PC-9 (cell line): ENCODE data around the gene CSTA. TPM values are rescaled to one million over a fixed set of nuclear protein-coding genes. Genes with fewer than 3 reads are reported as not detected.

ENCODE experiments used
- BruUV-seq: library from RNA; stranded (reverse); fragments of 400-500 nt; replicated peaks from 2 replicates; lab custom pipeline; 2021; lab: Mats Ljungman, UMichigan
- CTCF ChIA-PET: fragments of 300-600 bp; sonication (Branson Sonifier 250); formaldehyde crosslinking; loops from one replicate; lab custom pipeline; 2022; ENCODE audit warnings: antibody characterized with exemption; lab: Charles Lee
- POLR2A ChIA-PET: fragments of 300-600 bp; sonication (Branson Sonifier 250); formaldehyde crosslinking; loops from one replicate; lab custom pipeline; 2022; ENCODE audit warnings: antibody characterized with exemption; ENCODE audit not compliant: unreplicated experiment; lab: Charles Lee
- DNase-seq, 2 experiments: peaks; one replicate each; pipeline versions ENCODE4 v3.0.0 to v3.0.0-alpha.2; 2015 to 2022; ENCODE audit warnings: mixed read lengths in 1 of 2
- H2AFZ ChIP-seq: fragments of 200-600 bp; sonication (generic); 2 replicates; pipeline ENCODE4 v1.8.1; 2017; ENCODE audit warnings: antibody characterized with exemption
- H3F3A ChIP-seq: fragments of 200-600 bp; sonication (generic); 2 replicates; pipeline ENCODE4 v1.8.1; 2017; ENCODE audit warnings: antibody characterized with exemption, mild to moderate bottlenecking, low read depth; ENCODE audit not compliant: insufficient read depth
- H3K27ac ChIP-seq: fragments of 200-600 bp; sonication (generic); 2 replicates; pipeline ENCODE4 v1.6.1; 2016; ENCODE audit warnings: mixed run types
- H3K27me3 ChIP-seq: fragments of 200-600 bp; sonication (generic); 2 replicates; pipeline ENCODE4 v1.6.1; 2016; ENCODE audit warnings: low read depth, mixed run types; ENCODE audit not compliant: insufficient read depth
- H3K36me3 ChIP-seq: fragments of 200-600 bp; sonication (generic); 2 replicates; pipeline ENCODE4 v1.6.1; 2016; ENCODE audit warnings: low read depth, mixed run types
- H3K4me1 ChIP-seq: fragments of 200-600 bp; sonication (generic); replicated peaks from 2 replicates; pipeline ENCODE4 v1.6.1; 2016; ENCODE audit warnings: mixed run types; ENCODE audit not compliant: insufficient read depth
- H3K4me2 ChIP-seq: fragments of 200-600 bp; sonication (generic); 2 replicates; pipeline ENCODE4 v1.6.1; 2017; ENCODE audit warnings: mixed run types
- H3K4me3 ChIP-seq: fragments of 200-600 bp; sonication (generic); 2 replicates; pipeline ENCODE4 v1.6.1; 2016; ENCODE audit warnings: mixed run types
- H3K79me2 ChIP-seq: fragments of 200-600 bp; sonication (generic); 2 replicates; pipeline ENCODE4 v1.6.1; 2017; ENCODE audit warnings: low read depth, mixed run types
- H3K9me2 ChIP-seq: fragments of 200-600 bp; sonication (generic); 2 replicates; pipeline ENCODE4 v1.8.1; 2017; ENCODE audit warnings: mild to moderate bottlenecking; ENCODE audit not compliant: insufficient read depth
- H3K9me3 ChIP-seq: fragments of 200-600 bp; sonication (generic); 2 replicates; pipeline ENCODE4 v1.8.1; 2016; ENCODE audit warnings: low read depth; ENCODE audit not compliant: insufficient read depth
- H4K20me1 ChIP-seq: fragments of 200-600 bp; sonication (generic); 2 replicates; pipeline ENCODE4 v1.8.1; 2017; ENCODE audit not compliant: insufficient read depth
- EZH2 ChIP-seq: fragments of 200-600 bp; sonication (generic); IDR thresholded peaks from 2 replicates; pipeline ENCODE4 v1.8.0; 2017; ENCODE audit warnings: antibody characterized with exemption, low read depth
- intact Hi-C: fragments of 100-400 bp; cut with micrococcal nuclease; formaldehyde crosslinking; loops from one replicate; pipeline ENCODE4 v1.10.0; 2022; ENCODE audit not compliant: unreplicated experiment
- total RNA-seq: library from RNA; stranded (reverse); gene quantifications from 2 replicates; pipeline ENCODE4 v1.2.3, GENCODE V29; 2021
- TF ChIP-seq, protein P1 (sequence below): fragments of 200-600 bp; sonication (generic); conservative IDR thresholded peaks from 2 replicates; pipeline ENCODE4 v1.6.1; 2017; ENCODE audit warnings: mixed run types, antibody characterized with exemption, mild to moderate bottlenecking, moderate library complexity

The CSTA gene
- total RNA-seq, 1 experiment from 2014 or later: 16.8 TPM

DNA sequence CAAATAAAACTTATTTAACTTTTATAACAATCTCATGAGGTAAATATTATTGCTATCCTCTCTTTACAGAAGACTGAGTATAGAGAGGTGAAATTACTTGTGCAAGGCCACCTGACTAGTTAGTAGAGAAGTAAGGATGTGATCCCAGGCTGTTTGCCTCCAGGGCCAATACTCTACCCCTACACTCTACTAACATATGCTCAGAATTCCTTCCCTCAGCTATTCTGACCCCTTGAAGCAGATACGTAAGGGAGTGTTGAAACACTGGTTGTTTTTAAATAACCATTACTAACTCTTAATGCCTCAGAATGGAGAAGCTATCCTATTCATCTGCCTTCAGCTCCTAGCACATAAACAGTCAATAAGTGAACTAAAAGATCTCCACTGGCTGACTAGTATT is 24.1 kb downstream of the CSTA start:
- intact Hi-C loops: no loop called here
- Histone ChIP-seq H3K9me2 (no peaks in the 10 kb centered on the region; the same call in 1 of the 2 replicates), H3K4me1 (no peaks in the 10 kb centered on the region), H3K4me2 (no peak overlapping the region), H3F3A (no peaks in the 10 kb centered on the region), H3K36me3 (no peaks in the 10 kb centered on the region), H3K9me3 (no peaks in the 10 kb centered on the region), H2AFZ (no peak overlapping the region), H3K4me3 (no peak overlapping the region), H3K27me3 (no peaks in the 10 kb centered on the region), H4K20me1 (no peaks in the 10 kb centered on the region), H3K79me2 (no peaks in the 10 kb centered on the region), H3K27ac (no peak overlapping the region)
- no TSS peak for BruUV-seq
- TF ChIP-seq, protein P1, sequence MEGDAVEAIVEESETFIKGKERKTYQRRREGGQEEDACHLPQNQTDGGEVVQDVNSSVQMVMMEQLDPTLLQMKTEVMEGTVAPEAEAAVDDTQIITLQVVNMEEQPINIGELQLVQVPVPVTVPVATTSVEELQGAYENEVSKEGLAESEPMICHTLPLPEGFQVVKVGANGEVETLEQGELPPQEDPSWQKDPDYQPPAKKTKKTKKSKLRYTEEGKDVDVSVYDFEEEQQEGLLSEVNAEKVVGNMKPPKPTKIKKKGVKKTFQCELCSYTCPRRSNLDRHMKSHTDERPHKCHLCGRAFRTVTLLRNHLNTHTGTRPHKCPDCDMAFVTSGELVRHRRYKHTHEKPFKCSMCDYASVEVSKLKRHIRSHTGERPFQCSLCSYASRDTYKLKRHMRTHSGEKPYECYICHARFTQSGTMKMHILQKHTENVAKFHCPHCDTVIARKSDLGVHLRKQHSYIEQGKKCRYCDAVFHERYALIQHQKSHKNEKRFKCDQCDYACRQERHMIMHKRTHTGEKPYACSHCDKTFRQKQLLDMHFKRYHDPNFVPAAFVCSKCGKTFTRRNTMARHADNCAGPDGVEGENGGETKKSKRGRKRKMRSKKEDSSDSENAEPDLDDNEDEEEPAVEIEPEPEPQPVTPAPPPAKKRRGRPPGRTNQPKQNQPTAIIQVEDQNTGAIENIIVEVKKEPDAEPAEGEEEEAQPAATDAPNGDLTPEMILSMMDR: no peak
- TF ChIP-seq EZH2: no peak
- CTCF ChIA-PET: interaction anchor here (0.6 kb wide), 1 partner anchor 339 kb away, joined by 4 read pairs; no protein-coding TSS in a partner anchor
- no peak for DNase-seq
- POLR2A ChIA-PET: no interaction called here

DNA sequence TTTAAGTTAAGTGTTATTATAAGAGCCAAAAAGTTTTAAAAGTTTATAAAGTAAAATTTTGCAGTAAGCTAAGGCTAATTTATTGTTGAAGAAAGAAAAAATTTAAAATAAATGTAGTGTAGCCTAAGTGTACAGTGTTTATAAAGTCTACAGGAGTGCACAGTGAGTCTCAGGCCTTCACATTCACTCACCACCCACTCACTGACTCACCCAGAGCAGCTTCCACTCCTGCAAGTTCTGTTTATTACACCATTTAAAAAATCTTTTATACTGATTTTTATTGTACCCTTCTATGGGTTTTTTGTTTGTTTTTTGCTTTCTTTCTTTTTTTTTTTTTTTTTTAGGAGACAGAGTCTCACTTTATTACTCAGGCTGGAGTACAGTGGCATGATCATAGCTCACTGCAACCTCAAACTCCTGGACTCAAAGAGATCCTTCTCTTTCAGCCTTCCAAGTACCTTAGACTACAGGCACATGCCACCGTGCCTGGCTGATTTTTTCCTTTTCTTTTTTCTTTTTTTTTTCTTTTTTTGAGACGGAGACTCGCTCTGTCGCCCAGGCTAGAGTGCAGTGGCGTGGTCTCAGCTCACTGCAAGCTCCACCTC is 25.9 kb downstream of the CSTA start:
- no peak overlapping the region for H2AFZ ChIP-seq
- ChIA-PET POLR2A (no interaction called here), CTCF (interaction anchor here (0.6 kb wide), 1 partner anchor 13 kb away, joined by 4 read pairs; no protein-coding TSS in a partner anchor)
- intact Hi-C loops: no loop called here
- no peaks in the 10 kb centered on the region for H4K20me1 ChIP-seq
- no peaks in the 10 kb centered on the region for H3K4me1 ChIP-seq
- DNase-seq: no peak
- H3K27me3 ChIP-seq: no peaks in the 10 kb centered on the region
- no peaks in the 10 kb centered on the region for H3K79me2 ChIP-seq
- H3K4me2 ChIP-seq: no peak overlapping the region
- no peaks in the 10 kb centered on the region for H3F3A ChIP-seq
- H3K36me3 ChIP-seq: no peaks in the 10 kb centered on the region
- no peak overlapping the region for H3K27ac ChIP-seq
- no peaks in the 10 kb centered on the region; the same call in 1 of the 2 replicates for H3K9me2 ChIP-seq
- H3K9me3 ChIP-seq: no peaks in the 10 kb centered on the region
- TF ChIP-seq, protein P1: no peak
- no peak for TF ChIP-seq EZH2
- H3K4me3 ChIP-seq: no peak overlapping the region
- BruUV-seq: no TSS peak

DNA sequence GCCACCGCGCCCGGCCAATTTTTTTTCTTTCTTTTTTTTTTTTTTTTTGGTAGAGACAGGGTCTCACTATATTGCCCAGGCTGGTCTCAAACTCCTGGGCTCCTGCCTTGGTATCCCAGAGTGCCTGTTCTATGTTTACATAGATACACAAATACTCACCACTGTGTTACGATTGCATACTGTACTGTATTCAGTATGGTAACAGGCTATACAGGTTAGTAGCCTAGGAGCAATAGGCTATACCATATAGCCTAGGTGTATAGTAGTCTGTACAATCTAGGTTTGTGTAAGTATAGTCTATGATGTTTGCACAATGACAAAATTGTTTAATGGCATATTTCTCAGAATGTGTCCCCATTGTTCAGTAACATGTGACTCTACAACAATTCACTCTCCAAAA is 26.6 kb downstream of the CSTA start:
- H3K4me2 ChIP-seq: no peak overlapping the region
- no peaks in the 10 kb centered on the region for H3K4me1 ChIP-seq
- no peaks in the 10 kb centered on the region for H4K20me1 ChIP-seq
- no peak overlapping the region for H2AFZ ChIP-seq
- ChIA-PET CTCF (no interaction called here), POLR2A (no interaction called here)
- no peaks in the 10 kb centered on the region for H3K36me3 ChIP-seq
- H3K79me2 ChIP-seq: no peaks in the 10 kb centered on the region
- H3K27ac ChIP-seq: no peak overlapping the region
- no peaks in the 10 kb centered on the region for H3F3A ChIP-seq
- H3K27me3 ChIP-seq: no peaks in the 10 kb centered on the region
- BruUV-seq: no TSS peak
- no peaks in the 10 kb centered on the region for H3K9me3 ChIP-seq
- intact Hi-C loops: loop anchor here (2.0 kb wide), 1 partner anchor 805 kb away; no protein-coding TSS in a partner anchor
- H3K4me3 ChIP-seq: no peak overlapping the region
- TF ChIP-seq, protein P1: no peak
- no peak for TF ChIP-seq EZH2
- H3K9me2 ChIP-seq: no peaks in the 10 kb centered on the region; the same call in 1 of the 2 replicates
- DNase-seq: no peak
